ENCODE data around the gene USP47.

Gene USP47

DNA sequence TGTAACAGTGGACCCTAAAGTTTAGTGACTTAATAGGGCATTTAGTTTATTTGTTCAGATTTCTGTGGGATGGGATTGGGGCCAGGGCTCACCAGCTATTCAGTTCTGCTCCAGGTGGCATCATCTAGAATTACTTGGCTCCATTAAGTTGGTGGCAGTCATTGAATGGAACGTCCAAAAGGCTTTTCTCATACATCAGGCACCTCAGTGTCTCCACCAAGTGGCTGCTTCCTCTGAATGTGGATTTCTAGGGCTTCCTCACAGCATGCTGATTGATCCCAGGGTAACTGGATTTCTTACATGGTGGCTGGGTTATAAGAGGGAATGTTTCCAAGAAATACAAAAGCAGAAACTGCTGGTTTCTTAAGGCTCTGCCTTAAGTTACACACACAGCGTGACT, 34.7 kb downstream of the USP47 start:
- H3F3A ChIP-seq (ENCODE audit: control insufficient read depth, insufficient read depth), result no peaks in the 10 kb centered on the region
- no peak overlapping the region for H3K4me3 ChIP-seq (ENCODE audit: low read length)
- no peak overlapping the region for H3K27ac ChIP-seq (ENCODE audit: low read depth, low read length)
- H3K9me3 ChIP-seq (ENCODE audit: control insufficient read depth, insufficient read depth, low read length), result no peaks in the 10 kb centered on the region
- no peak overlapping the region for H3K4me2 ChIP-seq (ENCODE audit: low read length)
- H3K9me2 ChIP-seq (replicated peaks; ENCODE audit: control insufficient read depth, low read length), result no peaks in the 10 kb centered on the region
- H3K79me2 ChIP-seq (ENCODE audit: control insufficient read depth, low read length), result peaks cover 73% of the 10 kb centered on the region
- TF ChIP-seq EZH2phosphoT487 (IDR thresholded peaks at IDR 0.05; ENCODE audit: borderline replicate concordance, low read length), result no peak
- TF ChIP-seq, protein P1, sequence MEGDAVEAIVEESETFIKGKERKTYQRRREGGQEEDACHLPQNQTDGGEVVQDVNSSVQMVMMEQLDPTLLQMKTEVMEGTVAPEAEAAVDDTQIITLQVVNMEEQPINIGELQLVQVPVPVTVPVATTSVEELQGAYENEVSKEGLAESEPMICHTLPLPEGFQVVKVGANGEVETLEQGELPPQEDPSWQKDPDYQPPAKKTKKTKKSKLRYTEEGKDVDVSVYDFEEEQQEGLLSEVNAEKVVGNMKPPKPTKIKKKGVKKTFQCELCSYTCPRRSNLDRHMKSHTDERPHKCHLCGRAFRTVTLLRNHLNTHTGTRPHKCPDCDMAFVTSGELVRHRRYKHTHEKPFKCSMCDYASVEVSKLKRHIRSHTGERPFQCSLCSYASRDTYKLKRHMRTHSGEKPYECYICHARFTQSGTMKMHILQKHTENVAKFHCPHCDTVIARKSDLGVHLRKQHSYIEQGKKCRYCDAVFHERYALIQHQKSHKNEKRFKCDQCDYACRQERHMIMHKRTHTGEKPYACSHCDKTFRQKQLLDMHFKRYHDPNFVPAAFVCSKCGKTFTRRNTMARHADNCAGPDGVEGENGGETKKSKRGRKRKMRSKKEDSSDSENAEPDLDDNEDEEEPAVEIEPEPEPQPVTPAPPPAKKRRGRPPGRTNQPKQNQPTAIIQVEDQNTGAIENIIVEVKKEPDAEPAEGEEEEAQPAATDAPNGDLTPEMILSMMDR (IDR thresholded peaks at IDR 0.05; ENCODE audit: low read depth, low read length, poor library complexity, severe bottlenecking), result no peak
- no peaks in the 10 kb centered on the region; the same call in 1 of the 2 replicates for H3K36me3 ChIP-seq (ENCODE audit: control insufficient read depth, low read length)
- H4K20me1 ChIP-seq (ENCODE audit: control insufficient read depth, insufficient read depth, low read depth, low read length), result 0 out of 2 replicates have a peak, but pooled peaks cover 10% of the 10 kb centered on the region
- H3K4me1 ChIP-seq (ENCODE audit: control insufficient read depth, low read length), result peaks cover 8% of the 10 kb centered on the region
- no peaks in the 10 kb centered on the region for H3K27me3 ChIP-seq (ENCODE audit: control insufficient read depth, low read length)

- Histone ChIP-seq H3K36me3 (ENCODE audit: control insufficient read depth, low read length) (peaks cover 27% of the 10 kb centered on the region), H3K4me1 (ENCODE audit: control insufficient read depth, low read length) (0 out of 2 replicates have a peak, but pooled peaks cover 2% of the 10 kb centered on the region), H4K20me1 (ENCODE audit: control insufficient read depth, insufficient read depth, low read depth, low read length) (no peaks in the 10 kb centered on the region), H3K27ac (ENCODE audit: low read depth, low read length) (no peak overlapping the region), H3K9me3 (ENCODE audit: control insufficient read depth, insufficient read depth, low read length) (no peaks in the 10 kb centered on the region), H3K4me2 (ENCODE audit: low read length) (no peak overlapping the region), H3K79me2 (ENCODE audit: control insufficient read depth, low read length) (peaks cover 50% of the 10 kb centered on the region), H3K27me3 (ENCODE audit: control insufficient read depth, low read length) (no peaks in the 10 kb centered on the region), H3K4me3 (ENCODE audit: low read length) (no peak overlapping the region), H3F3A (ENCODE audit: control insufficient read depth, insufficient read depth) (no peaks in the 10 kb centered on the region), H3K9me2 (replicated peaks; ENCODE audit: control insufficient read depth, low read length) (no peaks in the 10 kb centered on the region)
- TF ChIP-seq EZH2phosphoT487 (IDR thresholded peaks at IDR 0.05; ENCODE audit: borderline replicate concordance, low read length), result no peak
- TF ChIP-seq, protein P1 (IDR thresholded peaks at IDR 0.05; ENCODE audit: low read depth, low read length, poor library complexity, severe bottlenecking), result no peak
Measured at GRCh38 chr11:11880179-11880578, 38.4 kb downstream of the USP47 start.

GRCh38 chr11:11882539-11882938, 40.8 kb downstream of the USP47 start:
- H3K27ac ChIP-seq (ENCODE audit: low read depth, low read length), result no peak overlapping the region
- peaks cover 34% of the 10 kb centered on the region for H3K79me2 ChIP-seq (ENCODE audit: control insufficient read depth, low read length)
- H3K9me2 ChIP-seq (replicated peaks; ENCODE audit: control insufficient read depth, low read length), result no peaks in the 10 kb centered on the region
- no peaks in the 10 kb centered on the region for H3F3A ChIP-seq (ENCODE audit: control insufficient read depth, insufficient read depth)
- 0 out of 2 replicates have a peak, but pooled peaks cover 2% of the 10 kb centered on the region for H3K4me1 ChIP-seq (ENCODE audit: control insufficient read depth, low read length)
- no peak overlapping the region for H3K4me2 ChIP-seq (ENCODE audit: low read length)
- H3K27me3 ChIP-seq (ENCODE audit: control insufficient read depth, low read length), result no peaks in the 10 kb centered on the region
- TF ChIP-seq EZH2phosphoT487 (IDR thresholded peaks at IDR 0.05; ENCODE audit: borderline replicate concordance, low read length), result no peak
- TF ChIP-seq, protein P1 (IDR thresholded peaks at IDR 0.05; ENCODE audit: low read depth, low read length, poor library complexity, severe bottlenecking), result no peak
- H3K36me3 ChIP-seq (ENCODE audit: control insufficient read depth, low read length), result peaks cover 49% of the 10 kb centered on the region
- H3K4me3 ChIP-seq (ENCODE audit: low read length), result no peak overlapping the region
- H4K20me1 ChIP-seq (ENCODE audit: control insufficient read depth, insufficient read depth, low read depth, low read length), result no peaks in the 10 kb centered on the region
- no peaks in the 10 kb centered on the region for H3K9me3 ChIP-seq (ENCODE audit: control insufficient read depth, insufficient read depth, low read length)

All from DOHH2 (cell line).